AG09309 (cell line): Measurements from ENCODE around the gene KCNK18.
A peak's percentile ranks its signal among the peaks of the same experiment; 100 is the strongest.
"Not testable (repeated sequence)": the region's sequence is repeated elsewhere in the genome, so short reads cannot be mapped to it uniquely, and the experiment has no call there.

Experiments used
- DNase-seq: peaks from one replicate; pipeline ENCODE4 v3.0.0-alpha.2; 2010; ENCODE audit warnings: low read depth
- H3K4me3 ChIP-seq: 2 replicates; pipeline ENCODE4 v1.5.1; 2011; ENCODE audit warnings: mild to moderate bottlenecking, low read depth, low read length, moderate library complexity; ENCODE audit not compliant: control insufficient read depth
- CTCF ChIP-seq: IDR thresholded peaks from 2 replicates; pipeline ENCODE4 v1.5.1; 2011; ENCODE audit warnings: mild to moderate bottlenecking, low read depth, low read length, inconsistent platforms; ENCODE audit not compliant: insufficient read depth, control insufficient read depth; ENCODE audit errors: missing control alignments

Gene KCNK18

GRCh38 chr10:117223693-117224430 is 26.6 kb downstream of the KCNK18 start:
- H3K4me3 ChIP-seq = no peak overlapping the region
- no peak for DNase-seq
- no peak for TF ChIP-seq CTCF

- no peak for TF ChIP-seq CTCF
- no peak for DNase-seq
- H3K4me3 ChIP-seq = no peak overlapping the region
These were observed 27.6 kb downstream of the KCNK18 start for GRCh38 chr10:117224881-117225280.

GRCh38 chr10:117226813-117227451 is 29.6 kb downstream of the KCNK18 start:
- no peak overlapping the region for H3K4me3 ChIP-seq
- DNase-seq = peak; percentile 2
- TF ChIP-seq CTCF = peak; percentile 59

- DNase-seq = no peak
- H3K4me3 ChIP-seq = no peak overlapping the region
- no peak for TF ChIP-seq CTCF
These were observed 30.9 kb downstream of the KCNK18 start for GRCh38 chr10:117228210-117228609.

- DNase-seq, H3K4me3 ChIP-seq: not testable (repeated sequence)
These were observed 32.8 kb downstream of the KCNK18 start for GRCh38 chr10:117230107-117230506.

GRCh38 chr10:117237401-117237991 is 40.2 kb downstream of the KCNK18 start:
- TF ChIP-seq CTCF = no peak
- DNase-seq = no peak
- no peak overlapping the region for H3K4me3 ChIP-seq

- H3K4me3 ChIP-seq = no peak overlapping the region
- no peak for TF ChIP-seq CTCF
These were observed 41.8 kb downstream of the KCNK18 start for GRCh38 chr10:117239051-117239450.

More at GRCh38 chr10:117239051-117239450, 41.8 kb downstream of the KCNK18 start:
- DNase-seq = no peak
